Fibroblast of villous mesenchyme (primary cell): Measurements from ENCODE around the gene CACHD1. TPM values are rescaled to one million over a fixed set of nuclear protein-coding genes. Genes with fewer than 3 reads are reported as not detected.
A peak's percentile ranks its signal among the peaks of the same experiment; 100 is the strongest.

Experiments used
- DNase-seq: peaks from one replicate; pipeline ENCODE4 v3.0.0-alpha.2; 2010; ENCODE audit warnings: low read depth
- H3K4me3 ChIP-seq: 2 replicates; pipeline ENCODE4 v1.5.1; 2011; ENCODE audit warnings: low read depth, mild to moderate bottlenecking, low read length
- CTCF ChIP-seq: IDR thresholded peaks from 2 replicates; pipeline ENCODE4 v1.5.1; 2012; ENCODE audit warnings: low read depth, mild to moderate bottlenecking, low read length; ENCODE audit not compliant: insufficient read depth
- total RNA-seq: library from RNA; depleted of rRNA; stranded (reverse); fragments of >200 nt; gene quantifications from 2 replicates; pipeline ENCODE4 v1.2.3, GENCODE V29; 2012

CACHD1 gene
- total RNA-seq, 1 donor: 11.2 TPM

GRCh38 chr1:64536836-64537490 is 67.0 kb downstream of the CACHD1 start:
- no peak for DNase-seq
- TF ChIP-seq CTCF: no peak
- no peak overlapping the region for H3K4me3 ChIP-seq

GRCh38 chr1:64537942-64538341 is 68.0 kb downstream of the CACHD1 start:
- no peak for DNase-seq
- no peak overlapping the region for H3K4me3 ChIP-seq
- no peak for TF ChIP-seq CTCF

GRCh38 chr1:64538389-64538788 is 68.5 kb downstream of the CACHD1 start:
- TF ChIP-seq CTCF: no peak
- H3K4me3 ChIP-seq: no peak overlapping the region
- no peak for DNase-seq

GRCh38 chr1:64539289-64539688 is 69.4 kb downstream of the CACHD1 start:
- DNase-seq: no peak
- TF ChIP-seq CTCF: no peak
- H3K4me3 ChIP-seq: no peak overlapping the region

- no peak for DNase-seq
- no peak overlapping the region for H3K4me3 ChIP-seq
- no peak for TF ChIP-seq CTCF
Measured at GRCh38 chr1:64539781-64540218, 69.9 kb downstream of the CACHD1 start.

GRCh38 chr1:64540265-64540791 is 70.4 kb downstream of the CACHD1 start:
- peak; percentile 62 for DNase-seq
- H3K4me3 ChIP-seq: peak overlapping the region; percentile 24
- TF ChIP-seq CTCF: no peak

GRCh38 chr1:64542118-64542517 is 72.2 kb downstream of the CACHD1 start:
- TF ChIP-seq CTCF: no peak
- H3K4me3 ChIP-seq: no peak overlapping the region
- no peak for DNase-seq
